Thoracic aorta (tissue), 2 donors: ENCODE measurements around the gene FXYD4. TPM values are rescaled to one million over a fixed set of nuclear protein-coding genes. Genes with fewer than 3 reads are reported as not detected.

Experiments
- ATAC-seq: fragments of 150-250 bp; one replicate; pipeline ENCODE4 v1.8.0; 2017; ENCODE audit warnings: low read depth; ENCODE audit not compliant: insufficient number of reproducible peaks, low FRiP score
- DNase-seq: peaks from one replicate; pipeline ENCODE4 v3.0.0-alpha.2; 2020; ENCODE audit warnings: low spot score
- H3K27ac ChIP-seq, 2 donors: fragments of 200-600 bp; sonication (generic); 1 replicate in 1 of 2; 2 replicates in 1 of 2; pipeline ENCODE4 v1.5.1; 2016; ENCODE audit warnings: mild to moderate bottlenecking in 2 of 2, moderate library complexity in 2 of 2
- H3K27me3 ChIP-seq: fragments of 200-600 bp; sonication (generic); replicated peaks from 2 replicates; pipeline ENCODE4 v1.6.0; 2016; ENCODE audit warnings: mild to moderate bottlenecking; ENCODE audit not compliant: insufficient read depth
- H3K36me3 ChIP-seq: fragments of 200-600 bp; sonication (generic); one replicate; pipeline ENCODE4 v1.5.1; 2016
- H3K4me1 ChIP-seq, 2 donors: fragments of 200-600 bp; sonication (generic); 1 replicate in 1 of 2; 2 replicates in 1 of 2; pipeline versions ENCODE4 v1.5.1 to v1.6.0; 2016; ENCODE audit warnings: low read depth in 2 of 2, mild to moderate bottlenecking in 1 of 2; ENCODE audit not compliant: control insufficient read depth in 1 of 2
- H3K4me3 ChIP-seq: fragments of 200-600 bp; sonication (generic); 2 replicates; pipeline ENCODE4 v1.5.1; 2016; ENCODE audit warnings: mild to moderate bottlenecking
- H3K9me3 ChIP-seq: fragments of 200-600 bp; sonication (generic); 2 replicates; pipeline ENCODE4 v1.5.1; 2016
- CTCF ChIP-seq: fragments of 200-600 bp; sonication (generic); IDR thresholded peaks from one replicate; pipeline ENCODE4 v1.5.1; 2019; ENCODE audit warnings: antibody characterized with exemption
- total RNA-seq, 2 donors: library from RNA; depleted of rRNA; stranded (reverse); fragments of >200 nt; gene quantifications; one replicate each; pipeline versions ENCODE4 v1.1.0 to v1.2.3, GENCODE V29; 2016

Gene FXYD4
- total RNA-seq, 2 donors from 2014 or later: not detected

GRCh38 chr10:43347997-43348396 is 23.4 kb upstream of the FXYD4 start:
- H3K4me1 ChIP-seq: no peaks in the 10 kb centered on the region
- DNase-seq: no peak
- TF ChIP-seq CTCF: no peak
- no peaks in the 10 kb centered on the region for H3K36me3 ChIP-seq
- H3K9me3 ChIP-seq: no peaks in the 10 kb centered on the region
- H3K27ac ChIP-seq: no peak overlapping the region
- H3K4me3 ChIP-seq: no peak overlapping the region
- H3K27me3 ChIP-seq: no peaks in the 10 kb centered on the region
- ATAC-seq: no peak

GRCh38 chr10:43348511-43349312 is 22.7 kb upstream of the FXYD4 start:
- peak; percentile 38 for DNase-seq
- ATAC-seq: peak; percentile 82
- Histone ChIP-seq H3K27ac (no peak overlapping the region), H3K4me1 (no peaks in the 10 kb centered on the region), H3K4me3 (no peak overlapping the region), H3K9me3 (no peaks in the 10 kb centered on the region), H3K27me3 (no peaks in the 10 kb centered on the region), H3K36me3 (no peaks in the 10 kb centered on the region)
- peak; percentile 68 for TF ChIP-seq CTCF

GRCh38 chr10:43350156-43350555 is 21.3 kb upstream of the FXYD4 start:
- no peaks in the 10 kb centered on the region for H3K4me1 ChIP-seq
- H3K27ac ChIP-seq: no peak overlapping the region
- DNase-seq (no peak), ATAC-seq (no peak)
- TF ChIP-seq CTCF: no peak
- no peaks in the 10 kb centered on the region for H3K27me3 ChIP-seq
- no peaks in the 10 kb centered on the region for H3K36me3 ChIP-seq
- no peaks in the 10 kb centered on the region for H3K9me3 ChIP-seq
- H3K4me3 ChIP-seq: no peak overlapping the region

- Histone ChIP-seq H3K36me3 (no peaks in the 10 kb centered on the region), H3K4me3 (no peak overlapping the region), H3K27me3 (no peaks in the 10 kb centered on the region), H3K9me3 (no peaks in the 10 kb centered on the region), H3K27ac (no peak overlapping the region), H3K4me1 (no peaks in the 10 kb centered on the region)
- ATAC-seq (no peak), DNase-seq (no peak)
- no peak for TF ChIP-seq CTCF
Measured at GRCh38 chr10:43350686-43351085, 20.8 kb upstream of the FXYD4 start.

- H3K27ac ChIP-seq: no peak overlapping the region
- H3K27me3 ChIP-seq: no peaks in the 10 kb centered on the region
- H3K9me3 ChIP-seq: no peaks in the 10 kb centered on the region
- no peak for TF ChIP-seq CTCF
- ATAC-seq (no peak), DNase-seq (no peak)
- H3K36me3 ChIP-seq: no peaks in the 10 kb centered on the region
- no peaks in the 10 kb centered on the region for H3K4me1 ChIP-seq
- H3K4me3 ChIP-seq: no peak overlapping the region
Measured at GRCh38 chr10:43351301-43351700, 20.1 kb upstream of the FXYD4 start.
